Ovary (tissue), 10 donors: Measurements from ENCODE around the gene POLD1. TPM values are rescaled to one million over a fixed set of nuclear protein-coding genes. Genes with fewer than 3 reads are reported as not detected.
"Not testable (repeated sequence)": the region's sequence is repeated elsewhere in the genome, so short reads cannot be mapped to it uniquely, and the experiment has no call there.

Experiments used
- DNase-seq, 5 donors: peaks; one replicate each; pipeline ENCODE4 v3.0.0-alpha.2; 2019 to 2020
- H3K27ac ChIP-seq, 2 donors: fragments of 200-600 bp; one replicate each; pipeline versions ENCODE4 v1.5.1 to v1.8.0; 2019 to 2022
- H3K27me3 ChIP-seq: fragments of 200-600 bp; one replicate; pipeline ENCODE4 v1.8.0; 2022
- H3K36me3 ChIP-seq: fragments of 200-600 bp; sonication (generic); one replicate; pipeline ENCODE4 v1.5.1; 2019
- H3K4me1 ChIP-seq: one replicate; pipeline ENCODE4 v1.8.1; 2013; ENCODE audit warnings: mild to moderate bottlenecking, moderate library complexity; ENCODE audit not compliant: insufficient read depth
- H3K4me3 ChIP-seq: fragments of 200-600 bp; sonication (generic); one replicate; pipeline ENCODE4 v1.5.1; 2017
- H3K9me3 ChIP-seq, 2 donors: fragments of 200-600 bp in 1 of 2; sonication (generic) in 1 of 2; one replicate each; pipeline versions ENCODE4 v1.5.1 to v1.8.1; 2013 to 2019; ENCODE audit warnings: mild to moderate bottlenecking in 1 of 2, moderate library complexity in 1 of 2
- EP300 ChIP-seq: sonication (generic); formaldehyde crosslinking; IDR thresholded peaks from one replicate; pipeline ENCODE4 v1.6.1; 2017; ENCODE audit warnings: antibody characterized with exemption
- POLR2A ChIP-seq: fragments of 450-650 bp; IDR thresholded peaks from one replicate; pipeline ENCODE4 v1.6.1; 2017; ENCODE audit warnings: antibody characterized with exemption, mild to moderate bottlenecking, moderate library complexity
- WGBS, 3 donors: extraction: QIAGEN DNeasy Blood & Tissue Kit in 1 of 3; methylation state at CpG; one replicate each; pipeline versions ENCODE4 v1.1.5 to v1.1.7; 2013 to 2017; 5-methylcytosine and 5-hydroxymethylcytosine counted together
- intact Hi-C, 4 donors: fragments of 100-400 bp; cut with DNase I; formaldehyde crosslinking; loops; one replicate each; pipeline versions ENCODE4 v1.11.0 to v1.15.1; 2022 to 2023
- long read RNA-seq, 3 donors: library from polyadenylated mRNA in 2 of 3; unstranded in 2 of 3; transcript quantifications; one replicate each; pipeline ENCODE4 v2.0.0 and lab custom pipeline, GENCODE V29; 2021 to 2026
- polyA plus RNA-seq, 2 donors: library from polyadenylated mRNA; stranded (reverse); fragments of 200-250 nt in 1 of 2; fragments of 350-450 nt in 1 of 2; fragmentation: Illumina TruSeq in 1 of 2; extraction: RNeasy Lipid Tissue Mini Kit (QIAGEN cat#74804) in 1 of 2; gene quantifications; one replicate each; pipeline ENCODE4 v1.2.3, GENCODE V29; 2013 to 2014
- total RNA-seq, 7 donors: library from RNA; depleted of rRNA in 2 of 7; stranded (reverse); fragments of >200 nt in 2 of 7; fragmentation: NEBNext Ultra II Directional in 3 of 7; extraction: Animal tissue kit (Norgen Biotek cat#: 25700) in 3 of 7; gene quantifications; one replicate each; pipeline versions ENCODE4 v1.1.0 to v1.2.4, GENCODE V29; 2016 to 2023
- TF ChIP-seq, protein P1 (sequence below), 3 donors: fragments of 450-650 bp in 2 of 3; fragments of 200-600 bp in 1 of 3; IDR thresholded peaks; one replicate each; pipeline versions ENCODE4 v1.5.1 to v1.8.0; 2016 to 2022; ENCODE audit warnings: antibody characterized with exemption in 3 of 3, mild to moderate bottlenecking in 1 of 3
- donor health status: DM: no; HTN: no; CAD: no; lungs with moderate emphysema.
- donor health status: DM: no; HTN: no; CAD: no.
- donor health status: Bipolar disorder and iron deficiency.
- donor health status: DM: yes; HTN: yes; CAD: no.
- donor health status: DM: no; HTN: no; CAD: no.
- donor health status: DM: yes; HTN: yes; CAD: no.

POLD1 gene
- 10 to 100 TPM in 6 of 7 donors, 1 to 10 TPM in 1; 7.5 to 25.2 (median 20.3) TPM for total RNA-seq
- 10 to 100 TPM in 1 of 2 donors, under 1 TPM in 1; 0.52 to 14.4 TPM for polyA plus RNA-seq
- long read RNA-seq, donor 1, transcript POLD1-201 (27 exons, 3,444 nt): major isoform, 12 of 46 reads
- long read RNA-seq, donor 1, partial matches to known transcripts: 24 of 46 reads
- long read RNA-seq, donor 1, other reads (novel, unspliced or antisense): 7 of 46 reads
- long read RNA-seq, donor 2, transcript POLD1-209 (4 exons, 737 nt): major isoform, 6 of 9 reads
- long read RNA-seq, donor 2, partial matches to known transcripts: 0 of 9 reads
- long read RNA-seq, donor 2, other reads (novel, unspliced or antisense): 0 of 9 reads
- long read RNA-seq, donor 3, transcript POLD1-201 (27 exons, 3,444 nt): major isoform, 28 of 93 reads
- long read RNA-seq, donor 3, partial matches to known transcripts: 42 of 93 reads
- long read RNA-seq, donor 3, other reads (novel, unspliced or antisense): 20 of 93 reads

- no peaks in the 10 kb centered on the region for H3K36me3 ChIP-seq
- H3K9me3 ChIP-seq: no peaks in the 10 kb centered on the region
- peak; percentile 97 to 99 (median 98) for DNase-seq
- H3K27me3 ChIP-seq: no peaks in the 10 kb centered on the region
- intact Hi-C loops: loop anchor here in 1 of 4 donors (10.0 kb wide), 1 partner anchor 421 kb away; no protein-coding TSS in a partner anchor
- peak within 1 kb of the TSS; percentile 60 for H3K4me3 ChIP-seq
- WGBS, 3 donors: 1% methylated on average over 58 to 78 of the region's 78 CpGs
- peak; percentile 20 for TF ChIP-seq POLR2A
- TF ChIP-seq, protein P1, sequence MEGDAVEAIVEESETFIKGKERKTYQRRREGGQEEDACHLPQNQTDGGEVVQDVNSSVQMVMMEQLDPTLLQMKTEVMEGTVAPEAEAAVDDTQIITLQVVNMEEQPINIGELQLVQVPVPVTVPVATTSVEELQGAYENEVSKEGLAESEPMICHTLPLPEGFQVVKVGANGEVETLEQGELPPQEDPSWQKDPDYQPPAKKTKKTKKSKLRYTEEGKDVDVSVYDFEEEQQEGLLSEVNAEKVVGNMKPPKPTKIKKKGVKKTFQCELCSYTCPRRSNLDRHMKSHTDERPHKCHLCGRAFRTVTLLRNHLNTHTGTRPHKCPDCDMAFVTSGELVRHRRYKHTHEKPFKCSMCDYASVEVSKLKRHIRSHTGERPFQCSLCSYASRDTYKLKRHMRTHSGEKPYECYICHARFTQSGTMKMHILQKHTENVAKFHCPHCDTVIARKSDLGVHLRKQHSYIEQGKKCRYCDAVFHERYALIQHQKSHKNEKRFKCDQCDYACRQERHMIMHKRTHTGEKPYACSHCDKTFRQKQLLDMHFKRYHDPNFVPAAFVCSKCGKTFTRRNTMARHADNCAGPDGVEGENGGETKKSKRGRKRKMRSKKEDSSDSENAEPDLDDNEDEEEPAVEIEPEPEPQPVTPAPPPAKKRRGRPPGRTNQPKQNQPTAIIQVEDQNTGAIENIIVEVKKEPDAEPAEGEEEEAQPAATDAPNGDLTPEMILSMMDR (IDR thresholded peaks at IDR 0.05): no peak
- TF ChIP-seq EP300: peak; percentile 23
- peak within 1 kb of the TSS; percentile 58 to 80 for H3K27ac ChIP-seq
- H3K4me1 ChIP-seq: peaks cover 2% of the 10 kb centered on the region
Measured at GRCh38 chr19:50383852-50384684, at the start of gene POLD1. Gene POLD1 (plus strand): TSS chr19:50384347. CDS start chr19:50398852, 14,505 bp downstream.

DNA sequence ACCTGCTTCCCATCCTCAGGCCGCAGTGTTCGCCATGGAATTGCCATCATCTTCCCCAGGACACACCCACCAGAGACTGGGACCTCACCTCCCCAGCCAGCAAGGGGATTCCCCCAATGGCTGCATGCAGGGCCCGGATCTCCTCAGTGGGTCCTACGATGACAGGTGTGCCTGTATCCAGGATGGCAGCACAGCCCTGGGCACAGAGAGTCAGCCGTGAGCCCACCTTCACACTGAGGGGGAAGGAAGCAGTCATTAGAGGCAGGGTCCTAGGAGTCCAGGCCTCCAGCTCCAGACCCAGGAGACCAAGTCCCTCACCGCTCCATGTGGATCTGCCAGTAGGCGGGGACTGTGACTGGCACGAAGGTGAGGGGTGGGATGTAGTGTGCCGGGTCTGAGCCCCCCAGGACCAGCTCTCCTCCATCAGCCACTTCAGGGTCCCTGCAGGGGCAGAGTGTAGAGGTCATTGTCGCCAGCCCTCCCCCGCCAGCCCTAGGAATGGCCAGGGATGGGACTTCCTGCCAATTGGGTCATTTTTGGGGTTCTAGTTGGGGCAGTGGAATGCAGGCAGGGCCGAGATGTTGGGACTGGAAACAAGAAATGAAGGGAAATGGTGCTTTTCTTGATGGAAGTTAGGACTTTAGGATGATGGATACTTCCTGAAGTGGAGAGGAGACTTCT is 49.3 kb upstream of the POLD1 start:
- H3K4me1 ChIP-seq: peaks cover 3% of the 10 kb centered on the region
- no peak overlapping the region for H3K4me3 ChIP-seq
- H3K27ac ChIP-seq: no peak overlapping the region
- H3K9me3 ChIP-seq: no peaks in the 10 kb centered on the region
- 89 to 97% (median 91%) methylated on average over 12 of the region's 12 CpGs for WGBS, 3 donors
- TF ChIP-seq, protein P1 (IDR thresholded peaks at IDR 0.05): no peak
- TF ChIP-seq POLR2A (no peak), EP300 (no peak)
- no peak for DNase-seq
- H3K36me3 ChIP-seq: no peaks in the 10 kb centered on the region
- intact Hi-C loops: no loop called here
- H3K27me3 ChIP-seq: peaks cover 5% of the 10 kb centered on the region

- H3K36me3 ChIP-seq, DNase-seq, H3K9me3 ChIP-seq, H3K27me3 ChIP-seq, H3K27ac ChIP-seq, intact Hi-C loops, H3K4me3 ChIP-seq, H3K4me1 ChIP-seq: not testable (repeated sequence)
- WGBS, 3 donors: 77 to 86% (median 83%) methylated on average over 6 of the region's 6 CpGs
Measured at GRCh38 chr19:50337031-50337430, 47.1 kb upstream of the POLD1 start.

GRCh38 chr19:50340331-50340730 is 43.8 kb upstream of the POLD1 start:
- H3K27me3 ChIP-seq: no peaks in the 10 kb centered on the region
- H3K4me3 ChIP-seq: no peak overlapping the region
- TF ChIP-seq EP300: no peak
- no peak for TF ChIP-seq POLR2A
- TF ChIP-seq, protein P1 (IDR thresholded peaks at IDR 0.05): no peak
- no peak for DNase-seq
- no peaks in the 10 kb centered on the region for H3K36me3 ChIP-seq
- peaks cover 0 to 3% of the 10 kb centered on the region in 2 donors for H3K9me3 ChIP-seq
- intact Hi-C loops: no loop called here
- no peaks in the 10 kb centered on the region for H3K4me1 ChIP-seq
- H3K27ac ChIP-seq: no peak overlapping the region
